HG03039 (cell line): ENCODE results near the gene TMEM235.
"Not testable (repeated sequence)": the region's sequence is repeated elsewhere in the genome, so short reads cannot be mapped to it uniquely, and the experiment has no call there.

ENCODE experiments used
- ATAC-seq: cut with Tn5 transposase; IDR thresholded peaks from one replicate; pipeline ENCODE4 v1.9.1; 2021; ENCODE audit warnings: mild to moderate bottlenecking, moderate library complexity; ENCODE audit not compliant: unreplicated experiment

The TMEM235 gene

DNA sequence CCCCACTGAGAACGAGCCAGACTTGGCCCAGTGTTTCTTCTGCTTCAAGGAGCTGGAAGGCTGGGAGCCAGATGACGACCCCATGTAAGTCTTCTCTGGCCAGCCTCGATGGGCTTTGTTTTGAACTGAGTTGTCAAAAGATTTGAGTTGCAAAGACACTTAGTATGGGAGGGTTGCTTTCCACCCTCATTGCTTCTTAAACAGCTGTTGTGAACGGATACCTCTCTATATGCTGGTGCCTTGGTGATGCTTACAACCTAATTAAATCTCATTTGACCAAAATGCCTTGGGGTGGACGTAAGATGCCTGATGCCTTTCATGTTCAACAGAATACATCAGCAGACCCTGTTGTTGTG lies 16.7 kb upstream of the TMEM235 start:
- ATAC-seq = no peak

DNA sequence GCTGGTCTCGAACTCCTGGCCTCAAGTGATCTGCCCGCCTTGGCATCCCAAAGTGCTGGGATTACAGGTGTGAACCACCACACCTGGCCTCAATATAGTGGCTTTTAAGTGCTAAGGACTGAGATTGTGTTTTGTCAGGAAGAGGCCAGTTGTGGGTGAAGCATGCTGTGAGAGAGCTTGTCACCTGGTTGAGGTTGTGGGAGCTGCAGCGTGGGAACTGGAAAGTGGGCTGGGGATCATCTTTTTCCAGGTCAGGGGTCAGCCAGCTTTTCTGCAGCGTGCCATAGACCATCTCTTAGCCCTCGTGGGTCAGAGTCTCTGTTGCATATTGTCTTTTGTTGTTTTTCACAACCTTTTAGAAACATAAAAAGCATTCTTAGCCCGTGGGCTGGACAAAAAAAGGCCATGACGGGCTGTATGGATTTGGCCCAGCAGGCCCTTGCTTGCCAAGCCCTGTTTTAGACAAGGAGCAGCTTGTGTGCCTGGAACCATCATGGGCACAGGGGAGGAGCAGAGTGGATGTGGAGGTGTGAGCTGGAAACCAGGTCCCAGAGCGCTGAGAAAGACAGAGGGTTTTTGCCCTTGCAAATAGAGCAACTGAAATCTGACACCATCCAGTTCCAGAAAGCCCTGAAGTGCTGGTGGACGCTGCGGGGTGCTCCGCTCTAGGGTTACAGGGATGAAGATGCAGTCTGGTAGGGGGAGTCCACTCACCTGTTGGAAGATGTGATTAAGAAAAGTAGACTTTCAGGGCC lies 11.9 kb upstream of the TMEM235 start:
- no peak for ATAC-seq

DNA sequence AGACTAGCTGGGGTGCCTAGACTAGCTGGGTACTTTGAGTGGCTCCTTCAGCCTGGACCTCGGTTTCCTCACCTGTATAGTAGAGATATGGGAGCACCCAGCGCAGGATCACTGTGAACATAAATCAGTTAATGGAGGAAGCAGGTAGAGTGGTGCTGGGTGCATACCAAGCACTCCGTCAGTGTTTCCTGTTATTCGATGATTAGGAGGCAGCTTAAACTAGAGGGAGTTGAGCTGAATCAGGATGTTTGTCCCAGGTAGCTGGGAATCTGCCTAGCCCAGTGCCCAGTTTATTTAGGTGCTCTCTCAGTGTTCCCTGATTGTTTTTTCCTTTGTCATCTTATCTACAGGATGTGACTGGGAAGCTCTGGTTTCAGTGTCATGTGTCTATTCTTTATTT lies 8.4 kb upstream of the TMEM235 start:
- ATAC-seq = no peak

DNA sequence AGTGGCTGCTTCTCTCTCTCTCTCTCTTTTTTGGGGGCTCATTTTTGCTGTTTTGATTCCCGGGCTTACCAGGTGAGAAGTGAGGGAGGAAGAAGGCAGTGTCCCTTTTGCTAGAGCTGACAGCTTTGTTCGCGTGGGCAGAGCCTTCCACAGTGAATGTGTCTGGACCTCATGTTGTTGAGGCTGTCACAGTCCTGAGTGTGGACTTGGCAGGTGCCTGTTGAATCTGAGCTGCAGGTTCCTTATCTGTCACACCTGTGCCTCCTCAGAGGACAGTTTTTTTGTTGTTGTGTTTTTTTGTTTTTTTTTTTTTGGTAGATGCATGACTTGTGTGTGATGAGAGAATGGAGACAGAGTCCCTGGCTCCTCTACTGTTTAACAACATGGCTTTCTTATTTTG lies 7.7 kb upstream of the TMEM235 start:
- no peak for ATAC-seq

DNA sequence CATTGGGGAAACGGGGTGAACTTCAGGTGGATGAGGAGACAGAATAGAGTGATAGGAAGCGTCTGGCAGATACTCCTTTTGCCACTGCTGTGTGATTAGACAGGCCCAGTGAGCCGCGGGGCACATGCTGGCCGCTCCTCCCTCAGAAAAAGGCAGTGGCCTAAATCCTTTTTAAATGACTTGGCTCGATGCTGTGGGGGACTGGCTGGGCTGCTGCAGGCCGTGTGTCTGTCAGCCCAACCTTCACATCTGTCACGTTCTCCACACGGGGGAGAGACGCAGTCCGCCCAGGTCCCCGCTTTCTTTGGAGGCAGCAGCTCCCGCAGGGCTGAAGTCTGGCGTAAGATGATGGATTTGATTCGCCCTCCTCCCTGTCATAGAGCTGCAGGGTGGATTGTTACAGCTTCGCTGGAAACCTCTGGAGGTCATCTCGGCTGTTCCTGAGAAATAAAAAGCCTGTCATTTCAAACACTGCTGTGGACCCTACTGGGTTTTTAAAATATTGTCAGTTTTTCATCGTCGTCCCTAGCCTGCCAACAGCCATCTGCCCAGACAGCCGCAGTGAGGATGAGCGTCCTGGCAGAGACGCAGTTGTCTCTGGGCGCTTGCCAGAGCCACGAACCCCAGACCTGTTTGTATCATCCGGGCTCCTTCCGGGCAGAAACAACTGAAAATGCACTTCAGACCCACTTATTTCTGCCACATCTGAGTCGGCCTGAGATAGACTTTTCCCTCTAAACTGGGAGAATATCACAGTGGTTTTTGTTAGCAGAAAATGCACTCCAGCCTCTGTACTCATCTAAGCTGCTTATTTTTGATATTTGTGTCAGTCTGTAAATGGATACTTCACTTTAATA lies 7.0 kb upstream of the TMEM235 start:
- ATAC-seq = no peak

DNA sequence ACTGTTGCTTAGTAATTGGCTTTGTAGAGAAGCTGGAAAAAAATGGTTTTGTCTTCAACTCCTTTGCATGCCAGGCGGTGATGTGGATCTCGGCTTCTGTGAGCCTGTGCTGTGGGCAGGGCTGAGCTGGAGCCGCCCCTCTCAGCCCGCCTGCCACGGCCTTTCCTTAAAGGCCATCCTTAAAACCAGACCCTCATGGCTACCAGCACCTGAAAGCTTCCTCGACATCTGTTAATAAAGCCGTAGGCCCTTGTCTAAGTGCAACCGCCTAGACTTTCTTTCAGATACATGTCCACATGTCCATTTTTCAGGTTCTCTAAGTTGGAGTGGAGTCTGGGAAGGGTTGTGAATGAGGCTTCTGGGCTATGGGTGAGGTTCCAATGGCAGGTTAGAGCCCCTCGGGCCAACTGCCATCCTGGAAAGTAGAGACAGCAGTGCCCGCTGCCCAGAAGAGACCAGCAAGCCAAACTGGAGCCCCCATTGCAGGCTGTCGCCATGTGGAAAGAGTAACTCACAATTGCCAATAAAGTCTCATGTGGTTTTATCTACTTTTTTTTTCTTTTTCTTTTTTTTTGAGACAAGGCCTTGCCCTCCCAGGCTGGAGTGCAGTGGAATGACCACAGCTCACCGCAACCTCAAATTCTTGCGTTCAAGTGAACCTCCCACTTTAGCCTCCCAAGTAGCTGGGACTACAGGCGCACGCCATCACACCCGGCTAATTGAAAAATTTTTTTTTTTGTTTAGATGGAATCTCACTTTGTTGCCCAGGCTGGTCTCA lies 6.2 kb upstream of the TMEM235 start:
- no peak for ATAC-seq

DNA sequence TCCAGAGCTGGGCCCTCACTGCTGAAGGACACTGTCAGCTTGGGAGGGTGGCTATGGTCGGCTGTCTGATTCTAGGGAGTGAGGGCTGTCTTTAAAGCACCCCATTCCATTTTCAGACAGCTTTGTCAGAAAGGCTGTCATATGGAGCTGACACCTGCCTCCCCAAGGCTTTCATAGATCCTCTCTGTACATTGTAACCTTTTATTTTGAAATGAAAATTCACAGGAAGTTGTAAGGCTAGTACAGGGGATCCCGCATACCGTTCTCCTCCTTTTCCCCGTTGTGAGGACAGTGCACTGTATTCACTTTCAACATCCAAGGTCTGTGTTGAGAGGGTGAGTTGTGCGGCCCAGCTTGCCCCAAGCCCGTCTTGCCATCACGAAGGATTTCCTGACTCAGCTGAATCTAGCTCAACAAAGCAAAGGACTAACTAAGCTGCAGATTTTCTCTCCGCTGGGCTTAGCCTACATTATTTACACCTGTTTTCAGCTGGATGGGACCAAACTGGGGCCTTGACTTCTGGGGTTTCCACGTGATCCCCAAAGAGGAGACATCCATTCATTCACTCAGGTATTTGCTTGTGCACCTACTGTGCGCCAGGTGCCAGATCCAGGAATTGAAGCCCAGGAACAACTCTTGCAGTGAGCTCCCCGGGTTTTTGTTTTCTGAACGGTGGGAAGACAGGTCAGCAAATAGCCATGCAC lies 5.2 kb upstream of the TMEM235 start:
- no peak for ATAC-seq

DNA sequence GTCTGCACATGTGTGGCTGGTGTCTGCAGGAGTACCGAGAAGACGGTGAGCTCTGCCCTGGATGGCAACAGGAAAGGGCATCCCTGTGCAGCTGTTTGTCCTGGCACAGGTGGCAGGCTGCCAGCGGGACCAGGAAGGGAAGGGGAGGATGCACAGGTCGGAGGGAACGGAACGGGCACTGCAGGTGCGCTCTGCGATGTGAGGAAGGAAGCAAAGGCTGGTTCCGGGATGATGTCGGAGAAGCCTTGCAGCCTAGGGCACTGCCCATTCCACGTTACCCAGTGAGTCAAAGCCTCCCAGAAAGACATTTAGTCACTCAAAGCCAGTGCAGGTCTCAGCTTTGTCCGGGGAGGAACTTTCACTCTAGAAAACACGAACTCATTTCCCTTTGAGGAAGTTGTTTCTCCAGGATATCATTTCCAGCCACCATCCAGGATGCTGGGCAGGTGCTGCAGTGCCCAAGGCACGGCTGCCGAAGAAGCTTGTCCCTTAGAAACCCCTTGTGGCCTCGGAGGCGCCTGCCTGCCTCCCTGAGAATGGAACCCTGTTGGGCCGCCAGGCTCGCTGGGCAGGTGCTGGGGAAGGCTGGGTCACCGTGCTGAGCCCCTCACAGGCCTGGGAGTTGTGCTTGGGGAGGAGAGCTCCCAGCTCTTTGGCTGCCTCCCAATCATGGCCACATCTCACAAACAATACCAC lies 4.5 kb upstream of the TMEM235 start:
- ATAC-seq = no peak

DNA sequence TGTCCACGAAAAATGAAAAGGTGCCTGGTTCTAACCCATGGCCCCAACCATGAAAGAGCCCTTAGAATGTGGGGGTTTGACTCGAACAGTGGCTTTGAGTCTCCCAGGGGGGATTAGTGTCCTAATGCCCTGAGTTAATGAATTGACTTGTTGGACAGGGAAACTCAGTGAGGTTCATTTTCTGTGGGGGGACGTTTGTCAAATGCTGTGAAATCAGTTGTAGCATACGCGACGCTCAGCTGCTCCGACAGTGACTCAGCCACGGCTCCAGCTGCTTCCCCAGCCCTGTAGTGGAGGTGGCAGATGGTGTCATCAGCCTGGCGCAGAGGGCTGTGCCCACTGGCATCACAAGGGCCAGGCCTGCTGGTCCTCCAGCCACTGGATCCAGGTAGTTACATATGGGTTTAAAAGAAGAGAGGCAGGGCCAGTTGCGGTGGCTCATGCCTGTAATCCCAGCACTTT lies 3.9 kb upstream of the TMEM235 start:
- ATAC-seq = no peak

DNA sequence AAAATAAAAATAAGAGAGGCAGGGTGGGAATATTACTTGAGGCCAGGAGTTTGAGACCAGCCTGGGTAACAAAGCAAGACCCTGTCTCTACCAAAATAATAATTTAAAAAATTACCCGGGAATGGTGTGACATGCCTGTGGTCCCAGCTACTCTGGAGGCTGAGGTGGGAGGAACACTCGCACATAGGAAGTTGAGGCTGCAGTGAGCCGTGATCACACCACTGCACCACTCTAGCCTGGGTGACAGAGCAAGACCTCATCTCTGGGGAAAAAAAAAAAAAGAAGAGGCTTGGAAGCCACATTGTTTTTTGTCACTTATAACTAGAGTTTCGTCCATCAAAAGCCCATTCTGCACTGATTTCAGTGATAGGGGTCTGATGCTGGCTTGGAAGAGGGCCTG lies 3.3 kb upstream of the TMEM235 start:
- no peak for ATAC-seq

DNA sequence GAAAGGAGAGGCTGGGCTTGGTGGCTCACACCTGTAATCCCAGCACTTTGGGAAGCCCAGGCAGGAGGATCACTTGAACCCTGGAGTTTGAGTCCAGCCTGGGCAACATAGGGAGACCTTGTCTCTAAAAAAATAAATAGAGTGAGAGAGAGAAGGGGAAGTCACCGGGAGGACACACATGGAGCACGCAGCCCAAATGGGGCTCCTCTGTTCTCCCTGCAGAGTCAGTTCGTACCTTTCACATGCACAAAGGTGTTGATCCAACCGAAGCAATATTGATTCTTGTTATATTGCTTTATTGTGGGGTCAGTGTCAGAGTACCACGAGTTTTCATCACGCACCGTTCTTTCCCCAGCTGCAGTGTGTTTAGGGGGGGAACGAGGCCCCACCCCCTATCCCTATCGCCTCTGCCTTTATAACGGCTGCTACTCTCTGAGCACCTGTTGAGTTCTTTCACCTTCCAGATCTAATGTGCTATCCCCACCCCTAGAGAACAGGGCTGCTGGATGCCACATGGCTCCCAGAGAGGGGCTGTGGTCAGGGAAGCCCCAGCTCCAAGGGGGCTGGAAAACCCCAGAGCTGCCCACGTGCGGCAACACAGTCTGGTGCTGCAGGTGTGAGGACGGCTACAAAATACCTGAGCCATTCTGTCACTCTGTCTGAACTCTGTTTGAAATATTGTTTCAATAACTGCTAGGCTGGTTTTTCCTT lies 1.0 kb upstream of the TMEM235 start:
- no peak for ATAC-seq

DNA sequence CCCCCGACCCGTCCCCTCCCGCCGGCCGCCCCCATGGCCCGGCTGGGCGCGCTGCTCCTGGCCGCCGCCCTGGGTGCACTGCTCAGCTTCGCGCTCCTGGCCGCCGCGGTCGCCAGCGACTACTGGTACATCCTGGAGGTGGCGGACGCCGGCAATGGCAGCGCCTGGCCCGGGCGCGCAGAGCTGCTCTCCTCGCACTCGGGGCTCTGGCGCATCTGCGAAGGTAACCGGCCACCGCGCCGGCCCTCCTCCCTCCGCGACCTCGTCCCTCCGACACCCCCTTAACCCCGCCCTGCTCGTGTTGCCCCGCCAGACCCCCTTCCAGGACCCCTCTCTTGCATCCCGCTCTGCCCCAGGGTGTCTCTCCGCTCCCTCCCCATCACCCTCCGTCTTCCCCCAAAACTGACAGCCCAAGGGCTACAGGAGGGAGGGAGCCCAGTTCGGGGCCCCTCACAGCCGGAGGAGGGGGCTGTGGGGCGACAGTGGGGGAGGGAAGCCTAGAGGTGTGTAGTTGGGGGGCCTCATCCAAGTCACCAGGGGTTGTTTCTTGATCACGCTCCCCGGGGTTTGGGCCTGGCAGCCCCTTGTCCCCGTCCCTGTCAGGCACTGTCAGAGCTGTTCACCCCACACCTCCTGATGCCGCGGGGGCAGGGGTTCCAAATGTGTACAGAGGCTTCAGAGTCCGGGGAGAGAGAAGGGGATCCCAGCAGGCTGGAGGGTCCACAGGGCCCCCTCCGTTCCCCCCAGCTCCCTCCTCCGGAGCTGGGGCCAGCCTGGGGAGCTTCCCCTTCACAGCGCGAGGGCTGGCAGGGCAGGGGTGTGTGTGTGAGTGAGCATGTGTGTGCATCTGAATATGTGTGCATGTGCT lies 794 bp downstream of the TMEM235 start:
- no peak for ATAC-seq

DNA sequence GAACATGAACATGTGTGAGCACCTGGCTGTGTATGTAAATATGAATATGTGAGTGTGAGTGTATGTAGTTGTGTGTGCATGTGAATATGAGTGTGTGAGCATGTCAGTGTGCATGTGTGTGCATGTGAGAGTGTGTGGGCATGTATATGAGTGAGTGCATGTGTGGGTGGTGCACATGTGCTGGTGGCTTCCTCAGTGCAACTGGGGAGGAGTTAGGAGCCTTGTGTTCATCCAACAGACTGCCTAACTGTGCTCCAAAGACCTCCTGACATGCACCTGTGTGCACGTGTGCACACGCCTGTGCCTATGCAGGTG lies 1.4 kb downstream of the TMEM235 start:
- ATAC-seq = no peak

DNA sequence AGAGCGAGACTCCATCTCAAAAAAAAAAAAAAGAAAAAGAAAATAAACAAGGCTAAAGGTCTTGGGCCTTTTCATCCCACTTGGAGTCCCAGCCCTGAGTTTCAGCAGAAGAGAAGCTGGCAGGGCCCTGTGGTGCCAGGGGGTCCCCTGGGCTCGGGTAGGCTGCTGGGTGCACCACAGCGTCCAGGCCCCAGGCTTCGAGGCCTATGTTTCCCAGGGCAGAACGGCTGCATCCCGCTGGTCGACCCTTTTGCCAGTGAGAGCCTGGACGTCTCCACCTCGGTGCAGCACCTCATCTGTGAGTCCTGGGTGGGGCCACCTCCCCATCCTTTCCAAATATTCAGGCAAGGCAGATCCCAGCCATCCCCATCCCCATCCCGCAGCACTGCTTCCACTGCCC lies 2.2 kb downstream of the TMEM235 start:
- no peak for ATAC-seq

DNA sequence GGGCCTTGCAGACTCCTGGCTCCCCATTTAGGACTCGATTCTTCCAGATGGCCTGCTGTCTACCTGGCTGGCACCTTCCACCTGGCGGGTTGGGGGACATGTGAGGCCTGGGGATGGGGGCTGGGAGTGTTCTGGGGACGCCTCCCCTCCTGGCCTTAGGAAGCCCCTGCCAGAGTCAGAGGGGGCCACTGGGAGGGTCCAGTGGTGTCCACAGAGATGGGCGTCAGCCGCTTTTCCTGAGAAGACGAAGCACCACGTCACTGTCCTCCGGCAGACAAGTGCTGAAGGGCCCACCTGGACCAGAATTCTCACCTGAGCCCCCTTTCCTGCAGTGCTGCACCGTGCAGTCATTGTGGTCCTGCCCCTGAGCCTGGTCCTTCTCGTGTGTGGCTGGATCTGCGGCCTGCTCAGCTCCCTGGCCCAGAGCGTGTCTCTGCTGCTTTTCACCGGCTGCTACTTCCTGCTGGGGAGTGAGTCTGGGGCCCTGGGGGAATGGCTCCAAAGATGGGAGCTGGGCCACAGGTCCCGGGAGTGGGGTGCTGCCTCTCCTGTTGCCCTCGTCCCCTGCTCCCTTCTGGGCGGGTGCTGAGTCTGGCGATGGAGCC lies 2.9 kb downstream of the TMEM235 start:
- ATAC-seq = no peak

DNA sequence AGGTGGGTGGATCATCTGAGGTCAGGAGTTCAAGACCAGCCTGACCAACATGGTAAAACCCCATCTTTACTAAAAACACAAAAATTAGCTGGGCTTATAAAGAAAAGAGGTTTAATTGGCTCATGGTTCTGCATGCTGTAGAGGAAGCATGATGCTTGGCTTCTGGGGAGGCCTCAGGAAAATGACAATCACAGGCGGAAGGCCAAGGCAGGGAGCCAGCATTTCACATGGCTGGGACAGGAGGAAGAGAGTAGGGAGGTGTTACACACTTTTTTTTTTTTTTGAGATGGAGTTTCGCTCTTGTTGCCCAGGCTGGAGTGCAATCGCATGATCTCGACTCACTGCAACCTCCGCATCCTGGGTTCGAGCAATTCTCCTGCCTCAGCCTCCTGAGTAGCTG lies 3.6 kb downstream of the TMEM235 start:
- ATAC-seq = not testable (repeated sequence)

DNA sequence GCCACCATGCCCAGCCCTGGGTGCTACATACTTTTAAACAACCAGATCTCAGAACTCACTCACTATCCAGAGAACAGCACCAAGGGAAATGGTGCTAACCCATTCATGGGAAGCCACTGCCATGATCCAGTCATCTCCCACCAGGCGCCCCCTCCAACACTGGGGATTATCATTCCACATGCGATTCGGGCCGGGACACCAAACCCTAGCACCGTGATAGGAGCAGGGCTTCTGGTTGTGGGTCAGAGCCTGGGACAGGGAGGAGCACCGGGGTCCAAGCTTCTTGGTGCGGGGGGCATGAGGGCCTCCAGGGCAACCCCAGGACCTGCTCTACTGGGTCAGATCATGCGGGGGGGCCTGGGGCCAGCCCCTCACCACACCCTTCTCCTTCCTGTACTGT lies 4.5 kb downstream of the TMEM235 start:
- ATAC-seq = no peak

DNA sequence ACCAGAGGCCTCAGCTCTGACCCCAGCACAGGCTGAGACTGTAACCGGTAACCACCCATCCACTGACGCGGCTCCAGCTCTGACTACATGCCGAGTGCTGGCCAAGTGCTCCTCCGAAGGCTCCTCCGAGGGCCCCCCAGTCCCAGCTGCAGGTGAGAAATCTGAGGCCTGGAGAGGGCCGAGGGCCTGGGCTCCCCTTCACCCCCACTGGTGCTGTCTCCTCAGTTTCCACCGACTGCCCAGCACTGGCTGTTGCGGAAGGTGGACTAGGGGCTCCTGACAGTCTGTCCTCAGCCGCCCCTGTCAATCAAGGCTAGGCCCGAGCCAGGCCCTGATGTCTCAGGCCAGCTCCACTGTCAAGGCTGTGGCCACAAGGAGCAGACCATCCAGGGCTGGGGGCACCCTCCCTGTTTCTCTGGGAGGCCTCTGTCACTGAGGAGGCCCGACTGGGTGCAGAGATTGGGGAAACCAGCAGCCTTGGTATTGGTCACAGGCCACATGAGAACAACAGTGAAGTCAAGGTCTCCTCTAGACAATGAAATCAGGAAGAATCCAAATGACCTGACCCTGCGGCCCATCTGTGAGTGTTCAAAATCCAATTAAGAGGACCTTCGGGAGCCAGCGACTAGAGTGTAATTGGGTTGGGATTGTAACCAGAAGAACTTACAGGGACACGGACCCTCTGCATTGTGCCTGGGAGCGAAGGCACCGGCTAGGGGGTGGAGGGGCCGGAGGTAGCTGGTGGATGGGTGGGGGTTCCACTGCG lies 5.1 kb downstream of the TMEM235 start:
- no peak for ATAC-seq
